DND-41 (cell line): Measurements from ENCODE around the gene NUCKS1.

Experiments
- ATAC-seq: fragments of 200-7000 bp; cut with Tn5 transposase; 3 replicates; pipeline ENCODE4 v1.9.1; 2021; ENCODE audit warnings: low read depth; ENCODE audit not compliant: insufficient read depth
- DNase-seq: peaks from one replicate; pipeline ENCODE4 v3.0.0-alpha.2; 2020
- H2AFZ ChIP-seq: 2 replicates; pipeline ENCODE4 v1.6.0; 2012; ENCODE audit warnings: low read depth, low read length
- H3K27ac ChIP-seq: 2 replicates; pipeline ENCODE4 v1.5.1; 2012; ENCODE audit warnings: low read length, inconsistent platforms
- H3K27me3 ChIP-seq: fragments of 200-600 bp; sonication (generic); 2 replicates; pipeline ENCODE4 v1.6.0; 2012; ENCODE audit warnings: low read length, mild to moderate bottlenecking, inconsistent platforms; ENCODE audit not compliant: insufficient read depth, poor library complexity
- H3K36me3 ChIP-seq: 2 replicates; pipeline ENCODE4 v1.5.1; 2012; ENCODE audit warnings: low read length, inconsistent platforms; ENCODE audit not compliant: insufficient read depth
- H3K4me1 ChIP-seq: 2 replicates; pipeline ENCODE4 v1.5.1; 2012; ENCODE audit warnings: mild to moderate bottlenecking, low read length; ENCODE audit not compliant: insufficient read depth
- H3K4me2 ChIP-seq: 2 replicates; pipeline ENCODE4 v1.6.0; 2012; ENCODE audit warnings: mild to moderate bottlenecking, moderate library complexity, low read length, inconsistent platforms; ENCODE audit not compliant: insufficient read depth
- H3K4me3 ChIP-seq, 2 experiments: fragments of 200-600 bp in 1 of 2; shearing (Covaris generic) in 1 of 2; 2 replicates each; pipeline ENCODE4 v1.5.1; 2012 to 2016; ENCODE audit warnings: inconsistent platforms in 2 of 2, low read length in 2 of 2, mild to moderate bottlenecking in 2 of 2, low read depth in 1 of 2, moderate library complexity in 1 of 2
- H3K79me2 ChIP-seq: 2 replicates; pipeline ENCODE4 v1.6.0; 2012; ENCODE audit warnings: low read length, inconsistent platforms; ENCODE audit not compliant: insufficient read depth
- H3K9ac ChIP-seq: 2 replicates; pipeline ENCODE4 v1.6.0; 2012; ENCODE audit warnings: low read depth, mild to moderate bottlenecking, inconsistent platforms, low read length, moderate library complexity
- H3K9me3 ChIP-seq: 2 replicates; pipeline ENCODE4 v1.5.1; 2012; ENCODE audit warnings: low read length, moderate library complexity, mild to moderate bottlenecking, inconsistent platforms; ENCODE audit not compliant: insufficient read depth, severe bottlenecking
- H4K20me1 ChIP-seq: 2 replicates; pipeline ENCODE4 v1.6.0; 2012; ENCODE audit warnings: low read length; ENCODE audit not compliant: insufficient read depth
- EZH2 ChIP-seq: IDR thresholded peaks from 3 replicates; pipeline ENCODE4 v1.6.1; 2012; ENCODE audit warnings: borderline replicate concordance, low read depth, mild to moderate bottlenecking, moderate library complexity, low read length, inconsistent platforms; ENCODE audit not compliant: severe bottlenecking
- TF ChIP-seq, protein P1 (sequence below): IDR thresholded peaks from 2 replicates; pipeline ENCODE4 v1.5.1; 2012; ENCODE audit warnings: borderline replicate concordance, low read length, moderate library complexity, mild to moderate bottlenecking; ENCODE audit not compliant: poor library complexity, severe bottlenecking; ENCODE audit errors: extremely low read depth

NUCKS1 gene

DNA sequence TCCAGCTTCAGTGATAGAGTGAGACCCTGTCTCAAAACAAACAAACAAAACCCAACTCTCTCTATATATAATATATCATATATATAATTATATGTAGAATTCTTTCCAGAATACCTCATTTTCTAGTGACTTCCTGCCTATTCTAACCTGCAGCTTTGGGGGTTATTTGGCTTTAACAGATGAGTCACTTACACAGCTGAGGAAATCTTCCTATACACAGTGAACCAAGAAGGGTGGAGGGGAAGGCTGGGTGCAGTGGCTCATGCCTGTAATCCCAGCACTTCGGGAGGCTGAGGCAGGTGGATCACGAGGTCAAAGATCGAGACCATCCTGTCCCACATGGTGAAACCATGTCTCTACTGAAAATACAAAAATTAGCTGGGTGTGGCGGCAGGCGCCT, 16.1 kb upstream of the NUCKS1 start:
- peaks cover 12% of the 10 kb centered on the region; the same call in 1 of the 2 replicates for H3K36me3 ChIP-seq
- DNase-seq (no peak), ATAC-seq (no peak)
- no peaks in the 10 kb centered on the region for H3K79me2 ChIP-seq
- no peaks in the 10 kb centered on the region for H3K9me3 ChIP-seq
- H3K27ac ChIP-seq, result no peak overlapping the region
- H3K9ac ChIP-seq, result no peak overlapping the region
- H3K27me3 ChIP-seq, result no peaks in the 10 kb centered on the region
- no peaks in the 10 kb centered on the region for H3K4me1 ChIP-seq
- H2AFZ ChIP-seq, result no peak overlapping the region
- H3K4me3 ChIP-seq, result no peak overlapping the region
- no peaks in the 10 kb centered on the region for H4K20me1 ChIP-seq
- H3K4me2 ChIP-seq, result no peak overlapping the region
- TF ChIP-seq, protein P1, sequence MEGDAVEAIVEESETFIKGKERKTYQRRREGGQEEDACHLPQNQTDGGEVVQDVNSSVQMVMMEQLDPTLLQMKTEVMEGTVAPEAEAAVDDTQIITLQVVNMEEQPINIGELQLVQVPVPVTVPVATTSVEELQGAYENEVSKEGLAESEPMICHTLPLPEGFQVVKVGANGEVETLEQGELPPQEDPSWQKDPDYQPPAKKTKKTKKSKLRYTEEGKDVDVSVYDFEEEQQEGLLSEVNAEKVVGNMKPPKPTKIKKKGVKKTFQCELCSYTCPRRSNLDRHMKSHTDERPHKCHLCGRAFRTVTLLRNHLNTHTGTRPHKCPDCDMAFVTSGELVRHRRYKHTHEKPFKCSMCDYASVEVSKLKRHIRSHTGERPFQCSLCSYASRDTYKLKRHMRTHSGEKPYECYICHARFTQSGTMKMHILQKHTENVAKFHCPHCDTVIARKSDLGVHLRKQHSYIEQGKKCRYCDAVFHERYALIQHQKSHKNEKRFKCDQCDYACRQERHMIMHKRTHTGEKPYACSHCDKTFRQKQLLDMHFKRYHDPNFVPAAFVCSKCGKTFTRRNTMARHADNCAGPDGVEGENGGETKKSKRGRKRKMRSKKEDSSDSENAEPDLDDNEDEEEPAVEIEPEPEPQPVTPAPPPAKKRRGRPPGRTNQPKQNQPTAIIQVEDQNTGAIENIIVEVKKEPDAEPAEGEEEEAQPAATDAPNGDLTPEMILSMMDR, result no peak
- no peak for TF ChIP-seq EZH2

DNA sequence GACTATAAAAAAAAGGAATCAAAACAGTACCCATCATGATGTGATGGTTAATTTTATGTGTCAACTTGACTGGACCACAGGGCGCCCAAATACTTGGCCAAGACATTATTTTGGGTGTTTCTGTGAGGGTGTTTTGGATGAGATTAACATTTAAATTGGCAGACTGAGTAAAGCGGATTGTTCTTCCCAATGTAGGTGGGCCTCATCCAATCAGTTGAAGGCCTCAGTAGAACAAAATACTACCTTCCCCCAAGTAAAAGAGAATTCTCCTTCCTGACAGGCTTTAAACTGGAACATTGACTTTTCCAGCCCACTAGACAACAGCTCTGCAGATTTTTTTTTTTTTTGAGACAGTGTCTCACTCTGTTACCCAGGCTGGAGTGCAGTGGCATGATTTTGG, 14.6 kb upstream of the NUCKS1 start:
- TF ChIP-seq, protein P1, result no peak
- TF ChIP-seq EZH2, result no peak
- Histone ChIP-seq H3K9me3 (no peaks in the 10 kb centered on the region), H3K27me3 (no peaks in the 10 kb centered on the region), H3K4me2 (no peak overlapping the region), H2AFZ (no peak overlapping the region), H3K79me2 (no peaks in the 10 kb centered on the region), H3K9ac (no peak overlapping the region), H4K20me1 (no peaks in the 10 kb centered on the region), H3K4me1 (no peaks in the 10 kb centered on the region), H3K36me3 (peaks cover 3% of the 10 kb centered on the region; the same call in 1 of the 2 replicates), H3K27ac (no peak overlapping the region), H3K4me3 (no peak overlapping the region)
- ATAC-seq (no peak), DNase-seq (no peak)

DNA sequence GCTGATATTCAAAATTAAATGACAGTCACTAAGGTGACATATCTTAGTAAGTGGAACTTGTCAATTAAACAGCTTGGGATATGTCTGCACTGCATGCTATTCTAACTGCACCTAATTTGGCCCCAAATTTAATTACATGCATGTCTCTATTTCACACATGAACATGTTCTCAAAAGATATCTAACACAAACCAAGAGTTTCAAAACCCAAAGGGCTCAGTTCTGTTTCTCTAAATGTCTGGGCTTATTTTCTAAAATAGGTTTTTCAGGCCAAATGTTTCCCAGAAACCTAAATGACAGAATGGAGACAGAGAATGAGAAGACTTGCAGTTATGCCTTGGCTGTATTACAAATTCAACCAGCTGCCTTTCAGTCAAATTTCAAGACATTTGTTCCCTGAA, 14.0 kb upstream of the NUCKS1 start:
- Histone ChIP-seq H3K4me3 (no peak overlapping the region), H3K27ac (no peak overlapping the region), H3K4me1 (no peaks in the 10 kb centered on the region), H3K4me2 (no peak overlapping the region), H3K9ac (no peak overlapping the region), H3K79me2 (no peaks in the 10 kb centered on the region), H3K27me3 (no peaks in the 10 kb centered on the region), H2AFZ (no peak overlapping the region), H3K9me3 (no peaks in the 10 kb centered on the region), H3K36me3 (peaks cover under 1% of the 10 kb centered on the region; the same call in 1 of the 2 replicates), H4K20me1 (no peaks in the 10 kb centered on the region)
- TF ChIP-seq EZH2, result no peak
- TF ChIP-seq, protein P1, result no peak
- no peak for ATAC-seq
- DNase-seq, result no peak

DNA sequence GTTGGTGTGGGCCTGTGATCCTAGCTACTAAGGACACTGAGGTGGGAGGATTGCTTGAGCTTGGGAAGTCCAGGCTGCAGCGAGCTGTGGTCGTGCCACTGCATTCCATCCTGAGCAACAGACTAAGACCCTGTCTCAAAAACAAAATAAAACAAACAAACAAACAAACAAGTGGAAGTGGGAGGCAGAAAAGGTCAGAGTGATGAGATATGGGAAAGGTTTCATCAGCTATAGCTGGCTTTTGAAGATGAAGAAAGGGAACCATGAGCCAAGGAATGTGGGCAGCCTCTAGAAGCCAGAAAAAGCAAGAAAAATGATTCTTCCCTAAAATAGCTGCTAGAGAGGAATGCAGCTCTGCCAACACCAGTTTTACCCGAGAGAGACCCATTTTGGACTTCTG, 10.6 kb upstream of the NUCKS1 start:
- H3K9me3 ChIP-seq, result no peaks in the 10 kb centered on the region
- TF ChIP-seq, protein P1, result no peak
- TF ChIP-seq EZH2, result no peak
- no peak overlapping the region for H3K4me3 ChIP-seq
- no peak overlapping the region for H3K9ac ChIP-seq
- ATAC-seq, result no peak
- no peaks in the 10 kb centered on the region for H3K4me1 ChIP-seq
- no peak overlapping the region for H3K27ac ChIP-seq
- no peaks in the 10 kb centered on the region for H4K20me1 ChIP-seq
- no peaks in the 10 kb centered on the region for H3K36me3 ChIP-seq
- no peak overlapping the region for H2AFZ ChIP-seq
- H3K79me2 ChIP-seq, result no peaks in the 10 kb centered on the region
- no peak overlapping the region for H3K4me2 ChIP-seq
- no peaks in the 10 kb centered on the region for H3K27me3 ChIP-seq
- no peak for DNase-seq
